ENCODE results near the gene ASTN2.

DNA sequence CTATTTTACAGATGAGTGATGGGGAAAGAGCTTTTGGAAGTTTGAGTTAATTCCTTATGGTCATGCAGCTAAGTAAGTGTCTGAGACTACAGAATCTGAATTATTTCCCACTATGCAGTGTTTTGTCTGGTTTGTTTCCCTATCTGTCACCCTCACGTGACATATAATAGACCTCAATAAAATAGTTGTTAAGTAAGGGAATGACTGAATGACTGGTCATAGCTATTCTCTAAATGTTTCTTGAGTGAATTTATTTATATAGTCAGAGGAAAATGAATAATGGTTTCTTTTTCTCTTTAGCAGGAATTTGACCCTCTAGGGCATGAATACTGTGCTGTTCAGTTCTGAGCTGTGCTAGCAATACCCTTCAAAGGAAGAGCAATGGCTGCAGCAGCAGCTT, 717.5 kb downstream of the ASTN2 start:
- TF ChIP-seq POLR2A (IDR thresholded peaks at IDR 0.05; ENCODE audit: low read length) (no peak), GATA1 (IDR thresholded peaks at IDR 0.05; ENCODE audit: low read depth, low read length) (no peak)

Data from erythroblast (primary cell).